ENCODE measurements around the gene ABRACL. TPM values are rescaled to one million over a fixed set of nuclear protein-coding genes. Genes with fewer than 3 reads are reported as not detected.
"Not testable (repeated sequence)": the region's sequence is repeated elsewhere in the genome, so short reads cannot be mapped to it uniquely, and the experiment has no call there.

The ABRACL gene
- total RNA-seq, 3 donors from 2014 or later (not counting 1 experiment from before 2014, with no cell fraction given), result 36.4 to 39.9 (median 37.5) TPM

DNA sequence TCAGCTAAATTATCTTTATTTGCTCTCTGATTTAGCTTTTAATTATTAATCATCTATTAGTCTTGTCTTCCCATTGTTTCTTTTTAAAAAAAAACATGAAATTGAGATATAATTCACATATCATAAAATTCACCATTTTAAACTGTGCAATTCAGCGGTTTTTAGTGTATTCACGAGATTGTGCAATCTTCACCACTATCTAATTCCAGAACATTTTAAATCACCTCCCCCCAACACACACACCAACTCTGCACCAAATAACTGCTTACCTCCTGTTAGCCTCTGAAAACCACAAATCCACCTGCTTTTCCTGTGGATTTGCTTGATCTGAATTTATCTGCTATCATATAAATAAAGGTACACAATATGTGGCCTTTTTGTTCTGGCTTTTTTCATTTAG, 8.8 kb upstream of the ABRACL start:
- Mint-ChIP-seq H3K4me1 (no peaks in the 10 kb centered on the region), H3K27me3 (ENCODE audit: low read depth in 2 of 2) (no peaks in the 10 kb centered on the region), H3K36me3 (no peaks in the 10 kb centered on the region), H3K9me3 (no peaks in the 10 kb centered on the region), H3K4me3 (no peak overlapping the region), H3K27ac (no peak overlapping the region)
- DNase-seq, result no peak
- intact Hi-C loops (cut with micrococcal nuclease), result no loop called here
- 87% methylated on average over 2 of the region's 2 CpGs for WGBS (ENCODE audit: insufficient coverage)
- no peak for ATAC-seq
- Histone ChIP-seq H3K27ac (ENCODE audit: low read length) (no peak overlapping the region), H3K4me1 (ENCODE audit: control insufficient read depth, insufficient read depth, low read length) (no peaks in the 10 kb centered on the region), H3K27me3 (ENCODE audit: control insufficient read depth, insufficient read depth, low read length) (no peaks in the 10 kb centered on the region), H3K9me3 (ENCODE audit: control insufficient read depth, insufficient read depth, low read length) (no peaks in the 10 kb centered on the region), H3K4me3 (ENCODE audit: low read length) (no peak overlapping the region), H3K36me3 (ENCODE audit: control insufficient read depth, insufficient read depth, low read length) (no peaks in the 10 kb centered on the region)
- no peak for TF ChIP-seq CTCF (IDR thresholded peaks at IDR 0.05)

DNA sequence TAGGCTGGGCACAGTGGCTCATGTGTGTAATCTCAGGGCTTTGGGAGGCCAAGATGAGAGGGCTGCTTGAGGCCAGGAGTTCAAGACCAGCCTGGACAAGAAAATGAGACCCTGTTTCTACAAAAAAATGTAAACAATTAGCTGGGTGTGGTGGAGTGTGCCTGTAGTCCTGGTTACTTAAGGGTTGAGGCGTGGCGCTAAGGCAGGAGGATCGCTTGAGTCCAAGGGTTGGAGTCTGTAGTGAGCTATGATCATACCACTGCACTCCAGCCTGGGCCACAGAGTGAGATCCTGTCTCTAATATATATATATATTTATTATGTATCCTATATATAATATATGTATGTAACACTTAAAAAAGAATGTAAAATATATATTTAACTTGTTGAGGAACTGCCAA, 7.9 kb upstream of the ABRACL start:
- no peaks in the 10 kb centered on the region for H3K27me3 Mint-ChIP-seq (ENCODE audit: low read depth in 2 of 2)
- H3K9me3 Mint-ChIP-seq, result no peaks in the 10 kb centered on the region
- Histone ChIP-seq H3K4me3 (ENCODE audit: low read length) (no peak overlapping the region), H3K27ac (ENCODE audit: low read length) (no peak overlapping the region), H3K4me1 (ENCODE audit: control insufficient read depth, insufficient read depth, low read length) (no peaks in the 10 kb centered on the region), H3K36me3 (ENCODE audit: control insufficient read depth, insufficient read depth, low read length) (no peaks in the 10 kb centered on the region), H3K27me3 (ENCODE audit: control insufficient read depth, insufficient read depth, low read length) (no peaks in the 10 kb centered on the region), H3K9me3 (ENCODE audit: control insufficient read depth, insufficient read depth, low read length) (no peaks in the 10 kb centered on the region)
- DNase-seq, result no peak
- H3K27ac Mint-ChIP-seq, result no peak overlapping the region
- TF ChIP-seq CTCF (IDR thresholded peaks at IDR 0.05), result no peak
- H3K36me3 Mint-ChIP-seq, result no peaks in the 10 kb centered on the region
- H3K4me1 Mint-ChIP-seq, result no peaks in the 10 kb centered on the region
- no peak for ATAC-seq
- intact Hi-C loops (cut with micrococcal nuclease), result no loop called here
- no peak overlapping the region for H3K4me3 Mint-ChIP-seq
- 92% methylated on average over 3 of the region's 3 CpGs for WGBS (ENCODE audit: insufficient coverage)

DNA sequence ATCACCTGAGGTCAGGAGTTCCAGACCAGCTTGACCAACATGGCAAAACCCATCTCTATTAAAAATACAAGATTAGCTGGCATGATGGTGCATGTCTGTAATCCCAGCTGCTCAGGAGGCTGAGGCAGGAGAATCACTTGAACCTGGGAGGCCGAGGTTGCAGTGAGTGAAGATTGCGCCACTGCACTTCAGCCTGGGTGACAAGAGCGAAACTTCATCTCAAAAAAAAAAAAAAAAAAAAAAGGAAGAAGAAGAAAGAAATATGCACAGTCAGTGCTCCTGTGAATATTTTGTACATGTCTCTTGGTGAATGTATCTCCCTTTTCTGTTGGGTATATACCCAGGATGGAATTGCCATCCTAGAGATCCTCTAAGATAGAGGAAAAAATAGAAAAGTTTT, 3.1 kb upstream of the ABRACL start:
- not testable (repeated sequence) for H3K27ac ChIP-seq (ENCODE audit: low read length); ATAC-seq; H3K27me3 ChIP-seq (ENCODE audit: control insufficient read depth, insufficient read depth, low read length); H3K27me3 Mint-ChIP-seq (ENCODE audit: low read depth in 2 of 2); H3K36me3 Mint-ChIP-seq; H3K4me3 Mint-ChIP-seq; H3K4me3 ChIP-seq (ENCODE audit: low read length); DNase-seq; H3K27ac Mint-ChIP-seq; H3K36me3 ChIP-seq (ENCODE audit: control insufficient read depth, insufficient read depth, low read length); H3K9me3 Mint-ChIP-seq; H3K9me3 ChIP-seq (ENCODE audit: control insufficient read depth, insufficient read depth, low read length)
- peaks cover 20% of the 10 kb centered on the region for H3K4me1 ChIP-seq (ENCODE audit: control insufficient read depth, insufficient read depth, low read length)
- WGBS (ENCODE audit: insufficient coverage), result 83% methylated on average over 3 of the region's 3 CpGs
- peaks cover 14 to 15% of the 10 kb centered on the region in 2 donors for H3K4me1 Mint-ChIP-seq
- intact Hi-C loops (cut with micrococcal nuclease), result loop anchor here (5.0 kb wide), 1 partner anchor 352 kb away; no protein-coding TSS in a partner anchor

GRCh38 chr6:139027620-139028182, 844 bp upstream of the ABRACL start:
- no peaks in the 10 kb centered on the region for H3K36me3 Mint-ChIP-seq
- ATAC-seq, result peak in 1 of 3 donors; percentile 31
- peak in 1 of 2 donors; percentile 67 for DNase-seq
- no peaks in the 10 kb centered on the region for H3K9me3 Mint-ChIP-seq
- 5% methylated on average over 7 of the region's 10 CpGs for WGBS (ENCODE audit: insufficient coverage)
- no peak for TF ChIP-seq CTCF (IDR thresholded peaks at IDR 0.05)
- peak overlapping the region; percentile 91 for H3K27ac ChIP-seq (ENCODE audit: low read length)
- H3K27me3 ChIP-seq (ENCODE audit: control insufficient read depth, insufficient read depth, low read length), result no peaks in the 10 kb centered on the region
- no peaks in the 10 kb centered on the region for H3K9me3 ChIP-seq (ENCODE audit: control insufficient read depth, insufficient read depth, low read length)
- peaks cover 20 to 22% of the 10 kb centered on the region in 2 donors for H3K4me1 Mint-ChIP-seq
- H3K4me3 Mint-ChIP-seq, result no peak overlapping the region
- no peaks in the 10 kb centered on the region for H3K27me3 Mint-ChIP-seq (ENCODE audit: low read depth in 2 of 2)
- H3K4me3 ChIP-seq (ENCODE audit: low read length), result peak overlapping the region; percentile 99
- no peaks in the 10 kb centered on the region for H3K36me3 ChIP-seq (ENCODE audit: control insufficient read depth, insufficient read depth, low read length)
- intact Hi-C loops (cut with micrococcal nuclease), result loop anchor here (5.0 kb wide), 1 partner anchor 350 kb away; no protein-coding TSS in a partner anchor
- peak overlapping the region in 1 of 2 donors; percentile 65 for H3K27ac Mint-ChIP-seq
- peaks cover 23% of the 10 kb centered on the region for H3K4me1 ChIP-seq (ENCODE audit: control insufficient read depth, insufficient read depth, low read length)
